A549 (cell line): Measurements from ENCODE around the gene PYCARD. TPM values are rescaled to one million over a fixed set of nuclear protein-coding genes. Genes with fewer than 3 reads are reported as not detected.
A peak's percentile ranks its signal among the peaks of the same experiment; 100 is the strongest.

Source experiments
- ATAC-seq, 2 experiments: fragments of 200-7000 bp in 1 of 2; fragments of >200 bp in 1 of 2; cut with Nextera tagmentation in 1 of 2; cut with Tn5 transposase in 1 of 2; 3 replicates each; pipeline versions ENCODE4 v1.8.0 to v1.9.1; 2018 to 2020; ENCODE audit warnings: mild to moderate bottlenecking in 1 of 2, moderate library complexity in 1 of 2
- CTCF ChIA-PET: fragments of 300-600 bp; sonication (Branson Sonifier 250); formaldehyde crosslinking; extraction: SDS; loops from one replicate; lab custom pipeline; 2021; ENCODE audit warnings: antibody characterized with exemption, inconsistent platforms; lab: Yijun Ruan, JAX
- POLR2A ChIA-PET: fragments of 350-600 bp; formaldehyde crosslinking; extraction: SDS; loops from one replicate; lab custom pipeline; 2021; ENCODE audit warnings: antibody characterized with exemption, inconsistent platforms; lab: Yijun Ruan, JAX
- DNase-seq, 2 experiments: peaks; one replicate each; pipeline versions ENCODE4 v3.0.0 to v3.0.0-alpha.2; 2011 to 2016; ENCODE audit warnings: low read depth in 1 of 2, low spot score in 1 of 2
- FAIRE-seq: peaks from 2 replicates; lab custom pipeline; 2011; peaks lifted over from hg19 to GRCh38; lab: Jason Lieb, UNC
- H3K27ac ChIP-seq, 2 experiments: fragments of >200 bp; sonication (Bioruptor Twin); formaldehyde crosslinking; 3 replicates each; pipeline ENCODE4 v1.5.1; 2016 to 2017
- H3K4me1 ChIP-seq: fragments of >200 bp; sonication (Bioruptor Twin); formaldehyde crosslinking; 3 replicates; pipeline ENCODE4 v1.6.1; 2016
- H3K4me2 ChIP-seq: fragments of >200 bp; sonication (Bioruptor Twin); formaldehyde crosslinking; 3 replicates; pipeline ENCODE4 v1.6.1; 2016
- H3K4me3 ChIP-seq: fragments of >200 bp; sonication (Bioruptor Twin); formaldehyde crosslinking; 3 replicates; pipeline ENCODE4 v1.5.1; 2016
- H3K9me3 ChIP-seq: fragments of >200 bp; sonication (Bioruptor Twin); formaldehyde crosslinking; 3 replicates; pipeline ENCODE4 v1.6.1; 2016
- CBX8 ChIP-seq: fragments of 200-600 bp; sonication (generic); IDR thresholded peaks from 2 replicates; pipeline ENCODE4 v1.6.1; 2016
- EHMT2 ChIP-seq: fragments of 200-600 bp; sonication (generic); IDR thresholded peaks from 2 replicates; pipeline ENCODE4 v1.6.1; 2016; ENCODE audit warnings: antibody characterized with exemption, low read depth, mild to moderate bottlenecking, moderate library complexity
- ESRRA ChIP-seq: fragments of 150-350 bp; IDR thresholded peaks from 2 replicates; pipeline ENCODE4 v1.6.1; 2014; ENCODE audit warnings: mild to moderate bottlenecking, low read length, borderline replicate concordance
- FOSL2 ChIP-seq, 2 experiments: fragments of 450-650 bp in 1 of 2; fragments of >200 bp in 1 of 2; sonication (Bioruptor Twin) in 1 of 2; formaldehyde crosslinking; IDR thresholded peaks; 2 replicates each; pipeline versions ENCODE4 v1.5.0 to v1.6.1; 2016 to 2020; ENCODE audit warnings: mild to moderate bottlenecking in 1 of 2, moderate library complexity in 1 of 2
- HDAC2 ChIP-seq: fragments of 200-600 bp; sonication (generic); IDR thresholded peaks from 2 replicates; pipeline ENCODE4 v1.6.1; 2016
- HOXB13 ChIP-seq: fragments of 250-450 bp; sonication (Bioruptor Pico); IDR thresholded peaks from 2 replicates; pipeline ENCODE4 v1.5.0; 2020; ENCODE audit warnings: low read depth, mild to moderate bottlenecking, moderate library complexity
- HOXB5 ChIP-seq: fragments of 250-450 bp; sonication (Bioruptor Pico); IDR thresholded peaks from 2 replicates; pipeline ENCODE4 v1.5.0; 2020; ENCODE audit warnings: mild to moderate bottlenecking, moderate library complexity
- JUNB ChIP-seq: fragments of >200 bp; sonication (Bioruptor Twin); formaldehyde crosslinking; IDR thresholded peaks from 2 replicates; pipeline ENCODE4 v1.6.1; 2016
- MAFK ChIP-seq: fragments of 450-650 bp; IDR thresholded peaks from 2 replicates; pipeline ENCODE4 v1.6.1; 2014; ENCODE audit not compliant: partially characterized antibody
- NR3C1 ChIP-seq: fragments of >200 bp; sonication (Bioruptor Twin); formaldehyde crosslinking; IDR thresholded peaks from 3 replicates; pipeline ENCODE4 v1.6.1; 2017
- PHF8 ChIP-seq: fragments of 200-600 bp; sonication (generic); IDR thresholded peaks from 2 replicates; pipeline ENCODE4 v1.6.1; 2016; ENCODE audit warnings: low read depth, mild to moderate bottlenecking, antibody characterized with exemption, moderate library complexity, borderline replicate concordance
- POLR2AphosphoS2 ChIP-seq: conservative IDR thresholded peaks from 2 replicates; pipeline ENCODE4 v1.6.1; 2012; ENCODE audit warnings: low read length, improper control_type of control experiment, inconsistent platforms
- RAD21 ChIP-seq, 2 experiments: fragments of >200 bp in 1 of 2; sonication (Bioruptor Twin) in 1 of 2; formaldehyde crosslinking in 1 of 2; IDR thresholded peaks in 1 of 2; conservative IDR thresholded peaks in 1 of 2; 2 replicates in 1 of 2; 3 replicates in 1 of 2; pipeline ENCODE4 v1.6.1; 2012 to 2018; ENCODE audit warnings: inconsistent platforms in 1 of 2
- RCOR1 ChIP-seq: fragments of 150-350 bp; IDR thresholded peaks from 2 replicates; pipeline ENCODE4 v1.6.1; 2014; ENCODE audit warnings: antibody characterized with exemption, low read length, low read depth
- SMC3 ChIP-seq: fragments of >200 bp; sonication (Bioruptor Twin); formaldehyde crosslinking; IDR thresholded peaks from 3 replicates; pipeline ENCODE4 v1.6.1; 2018; ENCODE audit warnings: inconsistent platforms
- SREBF2 ChIP-seq: fragments of 450-650 bp; IDR thresholded peaks from 2 replicates; pipeline ENCODE4 v1.6.1; 2014; ENCODE audit warnings: mild to moderate bottlenecking, moderate library complexity
- TFCP2L1 ChIP-seq: fragments of 250-450 bp; sonication (Bioruptor Pico); IDR thresholded peaks from 2 replicates; pipeline ENCODE4 v1.5.0; 2021; ENCODE audit warnings: mild to moderate bottlenecking
- ZFP36 ChIP-seq: fragments of 450-650 bp; IDR thresholded peaks from 2 replicates; pipeline ENCODE4 v1.6.1; 2014; ENCODE audit warnings: borderline replicate concordance; ENCODE audit not compliant: partially characterized antibody
- WGBS: methylation state at CpG from one replicate; pipeline ENCODE4 v1.1.6; 2017; ENCODE audit errors: missing lambda C conversion rate; 5-methylcytosine and 5-hydroxymethylcytosine counted together
- polyA plus RNA-seq, 4 experiments: library from polyadenylated mRNA; depleted of rRNA in 3 of 4; stranded (reverse); fragments of >200 nt; fragmentation: RNase III in 1 of 4; extraction: RNeasy Plus Mini Kit Qiagen cat#74134 plus additional on column Dnase treatment in 1 of 4; gene quantifications; 2 replicates in 3 of 4; 3 replicates in 1 of 4; pipeline ENCODE4 v1.2.3, GENCODE V29; 2011 to 2017
- TF ChIP-seq, protein P1 (sequence below): fragments of 250-450 bp; sonication (Bioruptor Pico); IDR thresholded peaks from 2 replicates; pipeline ENCODE4 v1.5.0; 2020; ENCODE audit warnings: low read depth, mild to moderate bottlenecking, moderate library complexity
- TF ChIP-seq, protein P2 (sequence below): fragments of >200 bp; sonication (Bioruptor Twin); formaldehyde crosslinking; IDR thresholded peaks from 3 replicates; pipeline ENCODE4 v1.6.1; 2016
- TF ChIP-seq, protein P3 (sequence below): fragments of 200-600 bp; sonication (generic); IDR thresholded peaks from 2 replicates; pipeline ENCODE4 v1.6.1; 2016; ENCODE audit warnings: antibody characterized with exemption, mild to moderate bottlenecking, moderate library complexity
- TF ChIP-seq, protein P4 (sequence below): fragments of >200 bp; sonication (Bioruptor Twin); formaldehyde crosslinking; IDR thresholded peaks from 3 replicates; pipeline ENCODE4 v1.5.1; 2016
- TF ChIP-seq, protein P5 (sequence below): fragments of 450-650 bp; IDR thresholded peaks from 2 replicates; pipeline ENCODE4 v1.6.1; 2014; ENCODE audit warnings: antibody characterized with exemption

The PYCARD gene
- polyA plus RNA-seq, 2 of the 4 experiments (the other 2 are of a cell fraction): 16.1 to 30.1 TPM

DNA sequence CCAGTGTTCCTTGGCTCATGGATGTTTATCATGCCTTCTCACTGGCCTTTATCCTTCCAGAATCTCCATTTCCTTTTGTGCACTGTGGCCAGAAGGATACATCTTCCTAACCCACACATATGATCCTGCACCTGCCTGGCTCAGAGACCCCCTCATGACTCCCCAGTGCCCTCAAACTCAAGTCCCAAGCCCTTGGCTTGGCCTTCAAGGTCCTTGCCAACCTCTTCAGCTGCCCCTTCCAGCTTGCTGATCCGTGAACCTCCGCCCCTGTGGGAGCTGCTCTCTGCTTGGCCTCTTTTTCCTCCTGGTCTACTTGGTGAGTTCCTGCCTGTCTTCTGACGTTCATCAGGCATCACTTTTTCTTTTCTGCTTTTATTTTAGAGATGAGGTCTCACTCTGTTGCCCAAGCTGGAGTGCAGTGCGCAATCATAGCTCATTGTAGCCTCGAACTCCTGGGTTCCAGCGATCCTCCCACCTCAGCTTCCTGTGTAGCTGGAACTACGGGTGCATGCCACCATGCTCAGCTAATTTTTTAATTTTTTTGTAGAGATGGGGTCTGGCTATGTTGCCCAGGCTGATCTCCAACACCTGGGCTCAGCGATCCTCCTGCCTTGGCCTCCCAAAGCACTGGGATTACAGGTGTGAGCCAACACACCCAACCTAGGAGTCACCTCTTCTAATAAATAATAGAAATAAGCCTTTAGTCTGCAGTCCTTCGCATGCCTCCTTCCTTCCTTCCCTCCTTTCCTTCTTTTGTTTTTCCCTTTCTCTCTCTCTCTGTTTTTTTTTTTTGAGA lies 2.5 kb upstream of the PYCARD start:
- H3K4me3 ChIP-seq: no peak overlapping the region
- ATAC-seq (no peak), DNase-seq (no peak), FAIRE-seq (no peak)
- peaks cover 31% of the 10 kb centered on the region for H3K4me1 ChIP-seq
- 85% methylated on average over 9 of the region's 9 CpGs for WGBS
- no peak overlapping the region for H3K4me2 ChIP-seq
- no peak overlapping the region for H3K27ac ChIP-seq
- POLR2A ChIA-PET: no interaction called here
- H3K9me3 ChIP-seq: no peaks in the 10 kb centered on the region
- no peak for TF ChIP-seq POLR2AphosphoS2
- TF ChIP-seq RAD21 (conservative IDR thresholded peaks at IDR 0.05 in 1 of 2, IDR thresholded peaks at IDR 0.05 in 1 of 2): no peak
- no peak for TF ChIP-seq MAFK
- TF ChIP-seq, protein P1, sequence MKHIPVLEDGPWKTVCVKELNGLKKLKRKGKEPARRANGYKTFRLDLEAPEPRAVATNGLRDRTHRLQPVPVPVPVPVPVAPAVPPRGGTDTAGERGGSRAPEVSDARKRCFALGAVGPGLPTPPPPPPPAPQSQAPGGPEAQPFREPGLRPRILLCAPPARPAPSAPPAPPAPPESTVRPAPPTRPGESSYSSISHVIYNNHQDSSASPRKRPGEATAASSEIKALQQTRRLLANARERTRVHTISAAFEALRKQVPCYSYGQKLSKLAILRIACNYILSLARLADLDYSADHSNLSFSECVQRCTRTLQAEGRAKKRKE (CRISPR knock-in tag): no peak
- TF ChIP-seq SMC3: no peak
- TF ChIP-seq, protein P2, sequence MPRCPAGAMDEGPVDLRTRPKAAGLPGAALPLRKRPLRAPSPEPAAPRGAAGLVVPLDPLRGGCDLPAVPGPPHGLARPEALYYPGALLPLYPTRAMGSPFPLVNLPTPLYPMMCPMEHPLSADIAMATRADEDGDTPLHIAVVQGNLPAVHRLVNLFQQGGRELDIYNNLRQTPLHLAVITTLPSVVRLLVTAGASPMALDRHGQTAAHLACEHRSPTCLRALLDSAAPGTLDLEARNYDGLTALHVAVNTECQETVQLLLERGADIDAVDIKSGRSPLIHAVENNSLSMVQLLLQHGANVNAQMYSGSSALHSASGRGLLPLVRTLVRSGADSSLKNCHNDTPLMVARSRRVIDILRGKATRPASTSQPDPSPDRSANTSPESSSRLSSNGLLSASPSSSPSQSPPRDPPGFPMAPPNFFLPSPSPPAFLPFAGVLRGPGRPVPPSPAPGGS: no peak
- TF ChIP-seq NR3C1: no peak
- TF ChIP-seq ZFP36: no peak
- TF ChIP-seq, all 56 proteins: peak for 0
- CTCF ChIA-PET: interaction anchor here (0.9 to 1.0 kb wide), 2 partner anchors 11 to 237 kb away, joined by 3 to 4 read pairs; partner anchors contain the start of gene ZNF843

DNA sequence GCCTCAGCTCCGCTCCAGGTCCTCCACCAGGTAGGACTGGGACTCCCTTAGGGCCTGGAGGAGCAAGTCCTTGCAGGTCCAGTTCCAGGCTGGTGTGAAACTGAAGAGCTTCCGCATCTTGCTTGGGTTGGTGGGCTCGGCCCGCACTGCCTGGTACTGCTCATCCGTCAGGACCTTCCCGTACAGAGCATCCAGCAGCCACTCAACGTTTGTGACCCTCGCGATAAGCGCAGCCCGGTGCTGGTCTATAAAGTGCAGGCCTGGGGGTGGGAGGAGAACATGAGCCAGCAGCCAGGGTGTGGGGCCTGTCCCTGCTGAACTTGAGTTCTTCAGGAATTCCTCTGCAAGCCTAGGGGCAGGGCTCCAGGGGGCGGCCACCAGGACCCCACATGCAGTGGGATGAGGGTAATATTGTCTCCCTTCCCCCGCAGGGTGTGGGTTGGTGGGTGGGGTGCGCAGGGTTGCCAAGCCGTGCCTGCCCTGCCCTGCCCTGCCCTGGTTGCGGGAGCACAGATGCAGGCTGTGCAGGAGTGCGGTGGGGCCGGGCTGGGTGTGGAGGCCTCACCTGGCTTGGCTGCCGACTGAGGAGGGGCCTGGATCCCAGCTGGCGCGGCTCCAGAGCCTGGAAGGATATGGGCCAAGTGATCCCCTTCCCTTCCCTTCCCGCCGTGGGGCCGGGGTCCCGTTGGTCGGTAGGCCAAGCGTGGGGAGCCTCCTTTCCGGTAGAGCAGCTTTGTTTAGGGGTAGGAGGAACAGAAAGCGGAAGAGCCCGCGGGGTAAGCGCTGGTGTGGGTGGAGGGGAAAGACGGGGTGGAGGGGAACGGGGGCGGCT lies 762 bp downstream of the PYCARD start:
- ChIA-PET POLR2A (interaction anchor here (0.7 to 2.8 kb wide), 4 partner anchors 12 to 242 kb away, joined by 3 to 20 read pairs (median 5); partner anchors contain the start of gene FUS), CTCF (interaction anchor here (0.6 to 2.0 kb wide), 14 partner anchors 12 to 667 kb away, joined by 3 to 8 read pairs (median 4); partner anchors contain the start of genes HSD3B7 and ZNF843)
- 10% methylated on average over 18 of the region's 35 CpGs for WGBS
- H3K4me1 ChIP-seq: peaks cover 31% of the 10 kb centered on the region
- peak overlapping the region; percentile 79 for H3K4me2 ChIP-seq
- DNase-seq: no peak
- H3K9me3 ChIP-seq: no peaks in the 10 kb centered on the region
- ATAC-seq: peak; percentile 48 to 64
- peak overlapping the region; percentile 69 to 81 for H3K27ac ChIP-seq
- no peak for FAIRE-seq
- H3K4me3 ChIP-seq: peak overlapping the region; percentile 55
- TF ChIP-seq, protein P3, sequence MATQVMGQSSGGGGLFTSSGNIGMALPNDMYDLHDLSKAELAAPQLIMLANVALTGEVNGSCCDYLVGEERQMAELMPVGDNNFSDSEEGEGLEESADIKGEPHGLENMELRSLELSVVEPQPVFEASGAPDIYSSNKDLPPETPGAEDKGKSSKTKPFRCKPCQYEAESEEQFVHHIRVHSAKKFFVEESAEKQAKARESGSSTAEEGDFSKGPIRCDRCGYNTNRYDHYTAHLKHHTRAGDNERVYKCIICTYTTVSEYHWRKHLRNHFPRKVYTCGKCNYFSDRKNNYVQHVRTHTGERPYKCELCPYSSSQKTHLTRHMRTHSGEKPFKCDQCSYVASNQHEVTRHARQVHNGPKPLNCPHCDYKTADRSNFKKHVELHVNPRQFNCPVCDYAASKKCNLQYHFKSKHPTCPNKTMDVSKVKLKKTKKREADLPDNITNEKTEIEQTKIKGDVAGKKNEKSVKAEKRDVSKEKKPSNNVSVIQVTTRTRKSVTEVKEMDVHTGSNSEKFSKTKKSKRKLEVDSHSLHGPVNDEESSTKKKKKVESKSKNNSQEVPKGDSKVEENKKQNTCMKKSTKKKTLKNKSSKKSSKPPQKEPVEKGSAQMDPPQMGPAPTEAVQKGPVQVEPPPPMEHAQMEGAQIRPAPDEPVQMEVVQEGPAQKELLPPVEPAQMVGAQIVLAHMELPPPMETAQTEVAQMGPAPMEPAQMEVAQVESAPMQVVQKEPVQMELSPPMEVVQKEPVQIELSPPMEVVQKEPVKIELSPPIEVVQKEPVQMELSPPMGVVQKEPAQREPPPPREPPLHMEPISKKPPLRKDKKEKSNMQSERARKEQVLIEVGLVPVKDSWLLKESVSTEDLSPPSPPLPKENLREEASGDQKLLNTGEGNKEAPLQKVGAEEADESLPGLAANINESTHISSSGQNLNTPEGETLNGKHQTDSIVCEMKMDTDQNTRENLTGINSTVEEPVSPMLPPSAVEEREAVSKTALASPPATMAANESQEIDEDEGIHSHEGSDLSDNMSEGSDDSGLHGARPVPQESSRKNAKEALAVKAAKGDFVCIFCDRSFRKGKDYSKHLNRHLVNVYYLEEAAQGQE: no peak
- TF ChIP-seq HOXB5 (CRISPR knock-in tag) (no peak), CBX8 (no peak), FOSL2 (IDR thresholded peaks at IDR 0.05) (no peak), FOSL2 (CRISPR knock-in tag; IDR thresholded peaks at IDR 0.05) (no peak), ESRRA (no peak), JUNB (no peak), RCOR1 (no peak), TFCP2L1 (CRISPR knock-in tag) (no peak; the same call in 1 of the 2 replicates), HOXB13 (CRISPR knock-in tag) (no peak), EHMT2 (no peak), HDAC2 (no peak), MAFK (no peak), SREBF2 (no peak), PHF8 (no peak)
- TF ChIP-seq, protein P4, sequence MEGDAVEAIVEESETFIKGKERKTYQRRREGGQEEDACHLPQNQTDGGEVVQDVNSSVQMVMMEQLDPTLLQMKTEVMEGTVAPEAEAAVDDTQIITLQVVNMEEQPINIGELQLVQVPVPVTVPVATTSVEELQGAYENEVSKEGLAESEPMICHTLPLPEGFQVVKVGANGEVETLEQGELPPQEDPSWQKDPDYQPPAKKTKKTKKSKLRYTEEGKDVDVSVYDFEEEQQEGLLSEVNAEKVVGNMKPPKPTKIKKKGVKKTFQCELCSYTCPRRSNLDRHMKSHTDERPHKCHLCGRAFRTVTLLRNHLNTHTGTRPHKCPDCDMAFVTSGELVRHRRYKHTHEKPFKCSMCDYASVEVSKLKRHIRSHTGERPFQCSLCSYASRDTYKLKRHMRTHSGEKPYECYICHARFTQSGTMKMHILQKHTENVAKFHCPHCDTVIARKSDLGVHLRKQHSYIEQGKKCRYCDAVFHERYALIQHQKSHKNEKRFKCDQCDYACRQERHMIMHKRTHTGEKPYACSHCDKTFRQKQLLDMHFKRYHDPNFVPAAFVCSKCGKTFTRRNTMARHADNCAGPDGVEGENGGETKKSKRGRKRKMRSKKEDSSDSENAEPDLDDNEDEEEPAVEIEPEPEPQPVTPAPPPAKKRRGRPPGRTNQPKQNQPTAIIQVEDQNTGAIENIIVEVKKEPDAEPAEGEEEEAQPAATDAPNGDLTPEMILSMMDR: no peak
- TF ChIP-seq, protein P1 (CRISPR knock-in tag): 0 out of 2 replicates have a peak, but pooled peaks have one; percentile 3
- TF ChIP-seq, protein P5, sequence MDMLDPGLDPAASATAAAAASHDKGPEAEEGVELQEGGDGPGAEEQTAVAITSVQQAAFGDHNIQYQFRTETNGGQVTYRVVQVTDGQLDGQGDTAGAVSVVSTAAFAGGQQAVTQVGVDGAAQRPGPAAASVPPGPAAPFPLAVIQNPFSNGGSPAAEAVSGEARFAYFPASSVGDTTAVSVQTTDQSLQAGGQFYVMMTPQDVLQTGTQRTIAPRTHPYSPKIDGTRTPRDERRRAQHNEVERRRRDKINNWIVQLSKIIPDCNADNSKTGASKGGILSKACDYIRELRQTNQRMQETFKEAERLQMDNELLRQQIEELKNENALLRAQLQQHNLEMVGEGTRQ: no peak
